CD4-positive, alpha-beta T cell treated with Interleukin-10 for 1 hour (primary cell): ENCODE measurements around the gene PIEZO2.
"Not testable (repeated sequence)": the region's sequence is repeated elsewhere in the genome, so short reads cannot be mapped to it uniquely, and the experiment has no call there.

ENCODE experiments used
- DNase-seq: peaks from one replicate; pipeline ENCODE4 v3.0.0-alpha.2; 2020

PIEZO2 gene

DNA sequence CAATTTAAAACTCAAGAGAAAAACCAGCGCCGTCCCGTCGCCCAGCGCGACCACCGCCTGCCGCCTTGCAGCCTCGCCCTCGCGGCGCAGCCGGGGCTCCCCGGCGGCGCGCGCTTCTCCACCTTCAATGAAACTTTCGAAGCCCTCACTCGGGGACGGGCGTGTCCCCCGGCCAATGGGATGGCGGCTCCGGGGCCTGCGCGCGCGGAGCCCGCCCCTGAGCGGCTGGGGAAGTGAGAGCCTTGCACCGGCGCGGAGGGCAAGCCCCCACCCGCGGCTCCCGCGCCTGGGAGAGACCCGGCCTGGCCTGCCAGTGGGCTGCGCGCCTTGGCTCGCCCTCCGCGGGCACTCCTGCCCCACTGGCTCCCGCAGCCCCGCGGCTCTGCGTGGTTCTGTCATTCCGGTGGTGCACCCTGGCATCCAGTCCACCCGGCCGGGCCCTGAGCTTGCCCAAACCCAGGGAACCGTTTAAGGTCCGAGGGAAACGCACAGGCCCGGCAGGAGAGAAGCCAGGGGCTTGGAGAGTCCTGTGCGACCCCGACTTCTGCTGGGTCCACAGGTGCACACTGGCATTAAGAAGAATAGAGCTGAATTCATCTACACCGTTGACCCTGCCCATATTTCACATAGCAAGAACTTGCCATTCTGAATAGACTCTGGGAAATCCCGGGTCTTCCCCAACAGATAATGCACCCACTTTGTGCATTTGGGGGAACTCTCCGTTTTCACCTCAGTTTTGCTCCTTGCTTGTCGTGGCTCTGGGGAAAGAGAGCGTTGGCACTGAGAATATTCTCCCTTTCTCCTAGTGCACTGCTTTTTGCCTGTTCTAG, at the start of gene PIEZO2:
Gene PIEZO2, minus strand, starts transcription at position 129 of the 830 bp plus-strand sequence. CDS start 981 bp downstream, outside the sequence.
- DNase-seq = no peak

DNA sequence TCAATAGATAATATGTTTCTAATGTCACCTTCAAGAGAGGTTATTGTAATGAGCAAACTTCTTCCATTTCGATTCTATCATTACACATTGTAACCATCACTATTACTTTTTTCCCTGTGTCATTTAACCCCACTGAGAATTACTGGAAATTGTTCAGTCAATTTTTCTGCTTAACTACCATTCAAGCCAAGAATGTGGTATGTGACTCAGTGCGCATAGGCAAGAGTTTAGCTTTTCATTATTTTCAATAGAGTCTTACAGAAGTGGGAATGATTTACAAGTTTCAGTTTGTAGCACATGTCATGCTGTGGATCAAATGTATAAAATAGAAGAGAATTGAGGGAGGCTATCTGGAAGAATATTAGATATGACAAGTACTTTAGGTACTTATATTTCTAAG, 34.3 kb upstream of the PIEZO2 start:
- no peak for DNase-seq

DNA sequence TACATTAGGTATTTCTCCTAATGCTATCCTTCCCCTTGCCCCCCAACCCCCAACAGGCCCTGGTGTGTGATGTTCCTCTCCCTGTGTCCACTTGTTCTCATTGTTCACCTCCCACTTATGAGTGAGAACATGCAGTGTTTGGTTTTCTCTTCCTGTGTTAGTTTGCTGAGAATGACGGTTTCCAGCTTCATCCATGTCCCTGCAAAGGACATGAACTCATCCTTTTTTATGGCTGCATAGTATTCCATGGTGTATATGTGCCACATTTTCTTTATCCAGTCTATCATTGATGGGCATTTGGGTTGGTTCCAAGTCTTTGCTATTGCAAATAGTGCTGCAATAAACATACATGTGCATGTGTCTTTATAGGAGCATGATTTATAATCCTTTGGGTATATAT, 32.3 kb upstream of the PIEZO2 start:
- DNase-seq = not testable (repeated sequence)

DNA sequence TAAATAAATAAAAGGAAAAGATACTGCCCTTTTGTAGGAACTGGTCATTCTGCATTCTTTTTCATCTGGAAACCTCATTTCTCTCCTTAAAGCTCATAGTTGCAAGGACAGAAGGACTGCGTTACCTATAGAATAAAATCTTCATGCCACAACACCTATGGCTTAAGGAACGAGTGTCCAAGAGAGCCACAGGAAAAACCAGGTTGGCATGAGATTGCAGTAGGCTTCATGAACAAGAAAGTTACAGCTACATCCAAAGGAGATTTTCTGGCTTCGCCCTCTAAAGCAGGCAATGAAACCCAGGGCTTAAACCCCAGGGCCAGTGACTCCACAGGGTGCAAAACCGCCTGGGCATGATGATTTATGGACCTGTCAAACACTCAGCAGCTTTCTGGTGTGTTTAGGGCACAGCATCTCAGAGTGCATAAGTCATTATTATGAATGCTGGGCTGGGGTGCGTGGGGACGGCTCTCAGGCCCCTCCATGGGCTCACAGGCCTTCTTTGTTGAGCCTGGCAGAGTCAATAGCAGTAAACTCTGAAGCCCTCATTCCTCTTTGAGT, 30.7 kb upstream of the PIEZO2 start:
- no peak for DNase-seq

- DNase-seq = no peak
Measured at GRCh38 chr18:11178951-11179549, 29.7 kb upstream of the PIEZO2 start.

DNA sequence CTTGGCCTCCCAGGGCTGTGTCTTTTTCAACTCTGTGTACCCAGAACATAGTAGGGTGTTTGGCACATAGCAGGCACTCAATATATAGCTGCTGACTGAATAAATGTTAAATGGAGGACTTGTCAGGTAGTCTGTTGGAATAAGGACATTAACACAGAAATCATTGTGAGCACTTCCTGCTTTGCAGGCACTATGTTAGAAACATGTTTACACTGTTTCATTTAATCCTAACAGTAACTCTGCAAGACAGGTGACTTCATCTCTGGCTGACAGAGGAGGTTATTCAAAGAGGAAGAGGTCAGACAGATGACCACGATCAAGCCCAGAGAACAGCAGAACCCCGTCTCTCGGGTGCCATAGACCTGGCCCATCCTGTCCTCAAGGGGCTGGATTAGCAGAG, 28.0 kb upstream of the PIEZO2 start:
- no peak for DNase-seq

DNA sequence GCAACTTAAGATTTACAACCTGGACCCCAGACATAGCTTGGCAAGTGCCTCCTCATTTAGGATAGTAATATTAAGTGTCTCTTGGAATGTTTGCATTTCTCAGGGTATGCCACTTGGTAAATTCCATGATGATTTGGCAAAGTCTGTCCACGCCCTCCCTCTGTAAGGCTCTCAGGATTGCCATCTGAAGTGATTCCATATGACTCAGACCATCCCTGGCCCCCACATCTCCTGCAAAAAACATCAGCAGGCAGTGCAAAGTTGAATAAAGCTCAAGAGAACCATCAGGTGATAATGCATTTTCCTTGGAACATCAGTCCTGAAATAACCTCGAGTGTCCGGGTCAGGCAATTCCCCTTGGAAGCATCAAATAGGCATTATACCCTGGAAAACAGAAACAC, 27.1 kb upstream of the PIEZO2 start:
- DNase-seq = no peak

- DNase-seq = no peak
Measured at GRCh38 chr18:11175266-11175979, 26.1 kb upstream of the PIEZO2 start.

GRCh38 chr18:11174179-11174578, 24.8 kb upstream of the PIEZO2 start:
- not testable (repeated sequence) for DNase-seq

GRCh38 chr18:11167778-11168177, 18.4 kb upstream of the PIEZO2 start:
- no peak for DNase-seq

- no peak for DNase-seq
Measured at GRCh38 chr18:11165952-11166351, 16.6 kb upstream of the PIEZO2 start.

DNA sequence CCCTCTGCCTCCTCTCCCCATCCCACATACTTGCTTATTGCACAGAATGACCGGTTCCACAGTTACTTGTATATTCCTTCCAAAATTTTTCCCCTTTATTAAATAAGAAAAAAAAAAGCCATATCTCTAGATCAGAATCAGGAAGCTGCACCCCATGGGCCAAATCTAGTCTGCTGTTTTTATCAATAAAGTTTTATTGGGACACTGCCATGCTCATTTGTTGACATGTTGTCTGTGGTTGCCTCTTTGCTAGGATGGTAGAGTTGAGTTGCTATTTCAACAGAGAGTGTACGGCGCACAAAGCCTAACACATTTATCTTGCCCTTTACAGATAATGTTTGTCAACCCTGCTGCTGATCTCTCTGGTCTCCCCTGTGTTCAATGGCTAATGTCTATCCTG, 15.8 kb upstream of the PIEZO2 start:
- no peak for DNase-seq

GRCh38 chr18:11163665-11164064, 14.3 kb upstream of the PIEZO2 start:
- DNase-seq = no peak

DNA sequence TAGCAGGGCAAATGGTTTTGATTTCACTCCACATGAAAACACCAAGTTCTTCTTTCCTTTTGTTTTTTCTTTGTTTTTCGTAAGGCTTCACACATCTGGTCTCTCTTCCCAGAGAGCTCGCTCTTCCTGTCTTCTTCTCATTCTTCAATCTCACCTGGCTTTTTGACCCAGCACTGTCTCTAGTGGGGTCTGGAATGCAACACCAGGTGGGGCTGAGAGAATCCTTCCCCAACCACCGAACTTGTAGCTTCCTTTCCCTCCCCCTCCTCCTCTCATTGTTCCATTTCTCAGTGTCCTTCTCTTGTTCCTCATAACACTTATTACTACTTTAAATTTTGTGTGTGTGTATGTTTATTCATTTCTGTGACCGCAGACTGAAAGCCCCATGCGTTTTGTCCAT, 13.5 kb upstream of the PIEZO2 start:
- no peak for DNase-seq

DNA sequence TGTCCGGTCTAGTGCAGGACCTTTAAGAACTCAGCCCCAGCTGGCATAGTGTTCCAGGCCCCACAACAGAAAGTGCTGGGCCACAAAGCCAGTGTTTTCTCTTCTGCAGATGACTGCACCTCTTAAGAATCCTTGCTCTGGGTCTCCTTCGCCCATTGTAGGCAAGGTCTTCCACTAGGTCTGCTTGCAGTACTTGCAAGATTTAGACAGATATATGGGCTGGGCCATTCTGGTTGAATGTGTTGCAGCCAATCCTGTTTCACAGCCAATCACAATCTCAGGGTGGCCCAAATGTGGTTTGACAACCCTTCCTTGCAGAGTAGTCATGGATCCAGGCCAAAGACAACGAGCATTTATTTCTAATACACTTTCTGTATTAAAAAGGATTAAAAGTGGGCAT, 13.1 kb upstream of the PIEZO2 start:
- DNase-seq = no peak

DNA sequence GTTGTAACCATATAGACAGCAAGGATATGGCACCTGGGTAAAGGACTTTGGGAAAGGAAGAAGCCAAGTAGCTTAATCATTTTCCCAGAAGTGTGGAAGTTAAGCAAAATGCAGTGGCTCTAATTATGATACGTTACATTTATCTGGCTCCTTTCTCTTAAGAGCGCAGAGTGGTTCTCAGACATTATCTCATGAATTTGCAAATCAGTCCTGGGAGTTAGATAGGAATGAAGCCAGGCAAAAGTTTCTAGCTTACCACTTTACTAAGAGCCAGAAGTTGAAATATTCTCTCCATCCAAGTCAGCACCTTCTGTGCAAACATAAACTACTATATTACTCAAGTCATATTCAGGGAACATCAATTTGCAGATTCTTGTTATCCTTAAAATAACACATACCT, 10.9 kb upstream of the PIEZO2 start:
- DNase-seq = no peak

- DNase-seq = no peak
Measured at GRCh38 chr18:11159844-11160243, 10.5 kb upstream of the PIEZO2 start.

GRCh38 chr18:11156978-11157377, 7.6 kb upstream of the PIEZO2 start:
- no peak for DNase-seq

DNA sequence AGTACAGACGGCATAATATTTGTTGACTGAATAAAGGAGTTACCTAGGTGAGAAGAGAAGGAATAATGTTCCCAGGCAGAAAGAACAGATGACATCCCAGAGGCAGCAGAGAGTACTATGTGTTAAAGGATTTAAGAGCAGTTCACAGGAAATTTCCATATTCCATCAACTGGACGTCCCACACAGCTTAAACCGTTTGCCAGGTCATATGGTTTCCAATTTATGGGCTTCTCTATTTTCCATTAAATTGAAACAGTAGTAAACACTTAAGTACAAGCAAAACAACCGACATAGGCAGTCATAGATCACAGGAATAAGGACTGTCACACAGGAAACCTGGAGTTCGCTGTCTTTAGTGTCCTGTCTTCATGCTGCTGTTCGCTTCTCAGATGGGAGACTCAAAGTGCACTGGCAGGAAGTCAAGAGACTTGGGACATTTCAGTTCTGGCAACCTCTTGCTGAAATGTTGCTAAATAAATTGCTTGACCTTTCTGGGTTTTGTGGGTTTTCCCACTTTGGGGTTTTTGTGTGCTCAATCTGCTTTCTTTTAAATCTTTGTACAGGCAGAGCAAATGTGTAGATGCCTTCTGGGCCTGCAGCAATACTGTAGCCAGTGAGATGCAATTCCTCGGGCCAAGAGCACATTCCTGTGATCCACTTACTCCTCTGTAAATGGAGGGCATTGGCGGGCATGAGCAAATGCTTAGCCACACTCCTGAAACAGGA, 5.8 kb upstream of the PIEZO2 start:
- DNase-seq = no peak

DNA sequence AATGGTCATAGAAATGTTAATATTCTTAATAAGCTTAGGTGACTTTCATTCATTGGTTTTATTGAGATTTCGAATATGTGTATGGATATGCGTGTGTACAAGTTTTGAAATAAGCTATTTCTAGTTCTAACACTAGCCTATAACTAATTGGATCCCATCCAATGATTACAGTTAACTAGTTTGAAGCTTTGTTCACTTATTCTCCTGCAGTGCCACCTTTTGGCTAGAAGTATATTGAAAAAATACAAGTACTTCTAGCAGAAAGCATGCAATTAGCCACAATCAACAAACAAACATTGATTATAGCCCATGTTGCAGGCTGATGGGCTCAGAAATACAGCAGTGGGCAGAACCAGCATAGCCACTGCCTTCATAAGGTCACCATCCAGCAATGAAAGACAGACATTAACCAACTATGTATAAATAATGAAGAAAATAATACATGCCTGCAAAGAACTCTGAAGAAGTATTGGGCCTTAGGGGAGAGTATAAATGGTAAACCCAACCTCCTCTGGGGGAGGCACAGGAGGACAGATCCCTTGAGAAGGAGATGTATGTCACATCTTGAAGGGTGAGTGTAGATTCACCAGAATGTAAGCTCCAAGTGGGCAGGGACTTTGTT, 5.1 kb upstream of the PIEZO2 start:
- DNase-seq = no peak

- DNase-seq = no peak
Measured at GRCh38 chr18:11153097-11153496, 3.7 kb upstream of the PIEZO2 start.

- DNase-seq = no peak
Measured at GRCh38 chr18:11150271-11150615, 874 bp upstream of the PIEZO2 start.
